ENCODE data around the gene CEP19. TPM values are rescaled to one million over a fixed set of nuclear protein-coding genes. Genes with fewer than 3 reads are reported as not detected.

CEP19 gene
- 1.6 and 4.3 TPM in 2 replicates for total RNA-seq (ENCODE audit: low replicate concordance)

GRCh38 chr3:196711838-196712513, at the start of gene CEP19, which contains the start of gene PIGX:
Gene CEP19, minus strand, starts transcription at chr3:196712250. Its CDS starts 3,593 bp downstream, at chr3:196708657.
Gene PIGX, plus strand, starts transcription at chr3:196712377.

GRCh38 chr3:196739671-196740480, 27.8 kb upstream of the CEP19 start, which contains the start of gene PAK2:
Gene PAK2, plus strand, starts transcription at chr3:196739857. Its CDS starts 42,790 bp downstream, at chr3:196782647.

Other genes with a start within 250 kb of the CEP19 start
- gene RNF168, start 208.5 kb downstream of the CEP19 start, total RNA-seq (ENCODE audit: low replicate concordance), result 18.4 and 22.5 TPM in 2 replicates
- not detected in 2 replicates for gene SMCO1, start 196.9 kb downstream of the CEP19 start, total RNA-seq (ENCODE audit: low replicate concordance)
- gene WDR53, start 143.7 kb downstream of the CEP19 start, total RNA-seq (ENCODE audit: low replicate concordance), result 6.3 and 8.9 TPM in 2 replicates
- 5.5 and 8.9 TPM in 2 replicates for gene FBXO45, start 143.6 kb downstream of the CEP19 start, total RNA-seq (ENCODE audit: low replicate concordance)
- gene NRROS, start 72.6 kb downstream of the CEP19 start, total RNA-seq (ENCODE audit: low replicate concordance), result 0.08 and 1.1 TPM in 2 replicates
- gene PIGX, start 127 bp upstream of the CEP19 start, total RNA-seq (ENCODE audit: low replicate concordance), result 7.5 and 15.5 TPM in 2 replicates
- 30.0 and 33.1 TPM in 2 replicates for gene PAK2, start 27.6 kb upstream of the CEP19 start, total RNA-seq (ENCODE audit: low replicate concordance)
- 35.6 and 50.8 TPM in 2 replicates for gene SENP5, start 155.7 kb upstream of the CEP19 start, total RNA-seq (ENCODE audit: low replicate concordance)
- gene NCBP2, start 230.3 kb upstream of the CEP19 start, total RNA-seq (ENCODE audit: low replicate concordance), result 51.4 and 79.1 TPM in 2 replicates